HepG2 (cell line): ENCODE results near the gene RGS11. TPM values are rescaled to one million over a fixed set of nuclear protein-coding genes. Genes with fewer than 3 reads are reported as not detected.

Experiments used
- ATAC-seq: fragments of 200-7000 bp; cut with Tn5 transposase; 3 replicates; pipeline ENCODE4 v1.9.1; 2020; ENCODE audit warnings: mild to moderate bottlenecking, moderate library complexity
- BruUV-seq: library from RNA; stranded (reverse); fragments of 400-500 nt; replicated peaks from 2 replicates; lab custom pipeline; 2021; lab: Mats Ljungman, UMichigan
- CTCF ChIA-PET: fragments of 300-600 bp; formaldehyde crosslinking; extraction: SDS; loops from one replicate; lab custom pipeline; 2021; ENCODE audit warnings: low total read pairs, inconsistent platforms, low intra/inter-chr PET ratio; lab: Yijun Ruan, JAX
- POLR2A ChIA-PET: fragments of 350-600 bp; sonication (Branson Sonifier 250); formaldehyde crosslinking; loops from one replicate; lab custom pipeline; 2020; ENCODE audit warnings: antibody characterized with exemption, inconsistent platforms; lab: Yijun Ruan, JAX
- DNase-seq: peaks from one replicate; pipeline ENCODE4 v3.0.0-alpha.2; 2015; ENCODE audit warnings: low spot score
- FAIRE-seq: peaks from 3 replicates; lab custom pipeline; 2011; peaks lifted over from hg19 to GRCh38; lab: Jason Lieb, UNC
- H2AFZ ChIP-seq: one replicate; pipeline ENCODE4 v1.6.1; 2011; ENCODE audit warnings: low read length, inconsistent platforms
- H3K27ac ChIP-seq: fragments of 300-600 bp; 3 replicates; pipeline ENCODE4 v1.8.0; 2011; ENCODE audit warnings: mixed run types, mild to moderate bottlenecking, mixed read lengths, low read length, inconsistent platforms; ENCODE audit not compliant: insufficient read depth; ENCODE audit errors: extremely low read length
- H3K27me3 ChIP-seq, 2 experiments: fragments of 200-600 bp in 1 of 2; 2 replicates in 1 of 2; 3 replicates in 1 of 2; pipeline versions ENCODE4 v1.6.0 to v1.8.0; 2011; ENCODE audit warnings: low read length in 2 of 2, mild to moderate bottlenecking in 2 of 2, moderate library complexity in 2 of 2, inconsistent platforms in 1 of 2; ENCODE audit not compliant: insufficient read depth in 2 of 2, control insufficient read depth in 1 of 2
- H3K36me3 ChIP-seq, 2 experiments: fragments of 200-600 bp in 1 of 2; replicated peaks in 1 of 2; 2 replicates in 1 of 2; 3 replicates in 1 of 2; pipeline versions ENCODE4 v1.5.1 to v1.8.0; 2011; ENCODE audit warnings: low read length in 2 of 2, inconsistent platforms in 1 of 2; ENCODE audit not compliant: insufficient read depth in 2 of 2, control insufficient read depth in 1 of 2
- H3K4me1 ChIP-seq: 2 replicates; pipeline ENCODE4 v1.5.1; 2012; ENCODE audit warnings: low read length, inconsistent platforms; ENCODE audit not compliant: insufficient read depth
- H3K4me2 ChIP-seq: 2 replicates; pipeline ENCODE4 v1.6.0; 2011; ENCODE audit warnings: low read depth, low read length, inconsistent platforms
- H3K4me3 ChIP-seq, 3 experiments: fragments of 200-600 bp in 1 of 3; sonication (generic), shearing (Covaris generic) in 1 of 3; replicated peaks in 1 of 3; 2 replicates each; pipeline ENCODE4 v1.5.1; 2011 to 2016; ENCODE audit warnings: low read length in 3 of 3, inconsistent platforms in 2 of 3, low read depth in 2 of 3, mild to moderate bottlenecking in 2 of 3, control low read depth in 1 of 3, mixed read lengths in 1 of 3; ENCODE audit not compliant: insufficient read depth in 1 of 3
- H3K79me2 ChIP-seq: one replicate; pipeline ENCODE4 v1.6.1; 2011; ENCODE audit warnings: low read length, inconsistent platforms; ENCODE audit not compliant: insufficient read depth
- H3K9ac ChIP-seq: 2 replicates; pipeline ENCODE4 v1.6.0; 2011; ENCODE audit warnings: mild to moderate bottlenecking, low read depth, low read length, inconsistent platforms; ENCODE audit not compliant: insufficient read depth
- H3K9me3 ChIP-seq: 2 replicates; pipeline ENCODE4 v1.5.1; 2012; ENCODE audit warnings: mild to moderate bottlenecking, low read length
- H4K20me1 ChIP-seq: 2 replicates; pipeline ENCODE4 v1.6.0; 2011; ENCODE audit warnings: inconsistent platforms, mild to moderate bottlenecking, low read length, moderate library complexity; ENCODE audit not compliant: insufficient read depth
- DMTF1 ChIP-seq: sonication (generic); formaldehyde crosslinking; IDR thresholded peaks from 2 replicates; pipeline ENCODE4 v1.4.0; 2020; ENCODE audit warnings: mild to moderate bottlenecking, missing genetic modification reagents
- FOSL2 ChIP-seq: sonication (generic); formaldehyde crosslinking; IDR thresholded peaks from 2 replicates; pipeline ENCODE4 v1.4.0; 2020; ENCODE audit warnings: missing genetic modification reagents
- KAT8 ChIP-seq: IDR thresholded peaks from 2 replicates; pipeline ENCODE4 v1.6.1; 2016; ENCODE audit warnings: missing genetic modification reagents, missing compliant biosample characterization
- NFYB ChIP-seq: sonication (generic); formaldehyde crosslinking; IDR thresholded peaks from 2 replicates; pipeline ENCODE4 v1.4.0; 2020; ENCODE audit warnings: missing genetic modification reagents
- TCF7 ChIP-seq: sonication (generic); IDR thresholded peaks from 2 replicates; pipeline ENCODE4 v1.6.1; 2016; ENCODE audit warnings: antibody characterized with exemption, low read depth
- ZFYVE20 ChIP-seq: sonication (generic); formaldehyde crosslinking; IDR thresholded peaks from 2 replicates; pipeline ENCODE4 v1.8.0; 2023; ENCODE audit warnings: low read depth, mild to moderate bottlenecking, moderate library complexity, missing genetic modification reagents, borderline replicate concordance
- ZIK1 ChIP-seq: sonication (generic); formaldehyde crosslinking; IDR thresholded peaks from 2 replicates; pipeline ENCODE4 v1.5.0; 2020; ENCODE audit warnings: mild to moderate bottlenecking, low read depth, missing genetic modification reagents, borderline replicate concordance
- ZNF260 ChIP-seq: sonication (generic); formaldehyde crosslinking; IDR thresholded peaks from 2 replicates; pipeline ENCODE4 v1.4.0; 2020; ENCODE audit warnings: missing genetic modification reagents, low read depth, mild to moderate bottlenecking, borderline replicate concordance
- ZNF331 ChIP-seq: sonication (generic); formaldehyde crosslinking; IDR thresholded peaks from 2 replicates; pipeline ENCODE4 v1.4.0; 2020; ENCODE audit warnings: missing genetic modification reagents
- ZNF468 ChIP-seq: sonication (generic); formaldehyde crosslinking; IDR thresholded peaks from 2 replicates; pipeline ENCODE4 v1.8.0; 2022; ENCODE audit warnings: mild to moderate bottlenecking, moderate library complexity, missing genetic modification reagents
- ZNF605 ChIP-seq: sonication (generic); formaldehyde crosslinking; IDR thresholded peaks from 2 replicates; pipeline ENCODE4 v1.8.0; 2022; ENCODE audit warnings: mild to moderate bottlenecking, missing genetic modification reagents
- ZNF687 ChIP-seq: sonication (generic); formaldehyde crosslinking; IDR thresholded peaks from 2 replicates; pipeline ENCODE4 v1.5.1; 2020; ENCODE audit warnings: mild to moderate bottlenecking, missing genetic modification reagents, moderate library complexity
- ZNF800 ChIP-seq: sonication (generic); formaldehyde crosslinking; IDR thresholded peaks from 2 replicates; pipeline ENCODE4 v1.4.0; 2020; ENCODE audit warnings: missing genetic modification reagents
- ZSCAN20 ChIP-seq: sonication (generic); formaldehyde crosslinking; IDR thresholded peaks from 2 replicates; pipeline ENCODE4 v1.4.0; 2020; ENCODE audit warnings: missing genetic modification reagents, mild to moderate bottlenecking, borderline replicate concordance
- WGBS: methylation state at CpG from one replicate; pipeline ENCODE4 v1.1.6; 2017; ENCODE audit warnings: low lambda C conversion rate; 5-methylcytosine and 5-hydroxymethylcytosine counted together
- in situ Hi-C: cut with HindIII; loops from 2 replicates; pipeline ENCODE4 v1.10.0; 2017; ENCODE audit warnings: low pct_unique_long_range_greater_than_20kb; ENCODE audit not compliant: extremely low pct_ligation_motif_present
- intact Hi-C: fragments of 100-400 bp; cut with micrococcal nuclease; formaldehyde crosslinking; loops from one replicate; pipeline ENCODE4 v1.10.0; 2022; ENCODE audit not compliant: unreplicated experiment
- polyA plus RNA-seq, 8 experiments: library from polyadenylated mRNA; depleted of rRNA in 3 of 8; stranded (reverse) in 7 of 8; unstranded in 1 of 8; fragments of >200 nt; fragmentation: Illumina TruSeq in 4 of 8; extraction: Trizol in 4 of 8; gene quantifications; 2 replicates each; pipeline versions ENCODE4 v1.2.1 to v1.2.3, GENCODE V29; 2011 to 2016; ENCODE audit warnings: low read depth in 4 of 8, missing spikeins in 1 of 8, mixed read lengths in 1 of 8; ENCODE audit not compliant: insufficient read depth in 1 of 8
- total RNA-seq, 5 experiments: library from RNA; depleted of rRNA; stranded (reverse); fragments of >200 nt; fragmentation: Illumina TruSeq; extraction: Trizol; gene quantifications; 2 replicates each; pipeline ENCODE4 v1.2.3, GENCODE V29; 2016; ENCODE audit warnings: low read depth in 1 of 5

RGS11 gene
- total and polyA plus RNA-seq, 2 of the 13 experiments (the other 11 are each of a cell fraction or from before 2014, with no cell fraction given): 0.11 TPM; not detected in 1

- H4K20me1 ChIP-seq: peaks cover 27% of the 10 kb centered on the region
- FAIRE-seq: peak; percentile 56
- H3K36me3 ChIP-seq: peaks cover 15 to 28% of the 10 kb centered on the region in 2 experiments
- DNase-seq: peak; percentile 79
- CTCF ChIA-PET: no interaction called here
- intact Hi-C loops (loop anchor here (5.0 kb wide), 1 partner anchor 133 kb away; no protein-coding TSS in a partner anchor), in situ Hi-C loops (no loop called here)
- no peaks in the 10 kb centered on the region for H3K9me3 ChIP-seq
- H3K4me1 ChIP-seq: peaks cover 32% of the 10 kb centered on the region
- peak; percentile 96 for ATAC-seq
- no peaks in the 10 kb centered on the region; a peak in 1 of 5 replicates for H3K27me3 ChIP-seq
- BruUV-seq: TSS peak; percentile 99
- POLR2A ChIA-PET: interaction anchor here (0.7 to 1.7 kb wide), 4 partner anchors 10 to 124 kb away, joined by 4 to 11 read pairs (median 8); partner anchors contain the start of gene AXIN1
- H3K79me2 ChIP-seq: peaks cover 36% of the 10 kb centered on the region
- peak within 1 kb of the TSS; percentile 94 for H3K27ac ChIP-seq
- H3K4me3 ChIP-seq: peak within 1 kb of the TSS; percentile 91 to 99 (median 96)
- WGBS: 1% methylated on average over 59 of the region's 88 CpGs
- peak within 1 kb of the TSS; percentile 97 for H3K4me2 ChIP-seq
- peak within 1 kb of the TSS; percentile 95 for H2AFZ ChIP-seq
- H3K9ac ChIP-seq: peak within 1 kb of the TSS; percentile 97
- TF ChIP-seq FOSL2 (CRISPR knock-in tag): peak; percentile 71
- peak; percentile 69; the same call in 1 of the 2 replicates for TF ChIP-seq ZSCAN20 (CRISPR knock-in tag)
- no peak for TF ChIP-seq DMTF1 (CRISPR knock-in tag)
- peak; percentile 99 for TF ChIP-seq ZIK1 (CRISPR knock-in tag)
- no peak for TF ChIP-seq TCF7
- TF ChIP-seq KAT8 (CRISPR knock-in tag): peak; percentile 95
- no peak for TF ChIP-seq ZNF260 (CRISPR knock-in tag)
- TF ChIP-seq ZNF800 (CRISPR knock-in tag): peak; percentile 9; the same call in 1 of the 2 replicates
- TF ChIP-seq ZNF331 (CRISPR knock-in tag): peak; percentile 83
- TF ChIP-seq NFYB: peak; percentile 46
- TF ChIP-seq ZFYVE20: peak; percentile 90; the same call in 1 of the 2 replicates
- TF ChIP-seq ZNF687 (CRISPR knock-in tag): peak; percentile 100
- no peak; the same call in 1 of the 2 replicates for TF ChIP-seq ZNF605 (CRISPR knock-in tag)
- no peak for TF ChIP-seq ZNF468 (CRISPR knock-in tag)
Observed at GRCh38 chr16:228852-229730, 46.7 kb downstream of the RGS11 start, which contains the start of gene LUC7L. LUC7L (minus strand) TSS chr16:229449; CDS start chr16:229339, 110 bp downstream.
